IgD-negative memory B cell (primary cell): ENCODE measurements around the gene EDN2. TPM values are rescaled to one million over a fixed set of nuclear protein-coding genes. Genes with fewer than 3 reads are reported as not detected.

Experiments used
- polyA plus RNA-seq: library from polyadenylated mRNA; unstranded; fragments of 300-500 nt; fragmentation: Illumina TruSeq; gene quantifications from one replicate; pipeline ENCODE4 v1.2.3, GENCODE V29; 2021

Gene EDN2
- polyA plus RNA-seq, 1 donor from 2014 or later, result not detected

Other genes starting within 250 kb of the EDN2 start
- gene SCMH1, start 242.4 kb downstream of the EDN2 start, polyA plus RNA-seq, result 12.3 TPM
- gene FOXO6, start 123.2 kb downstream of the EDN2 start, polyA plus RNA-seq, result not detected